ENCODE measurements around the gene ADAMTSL4. TPM values are rescaled to one million over a fixed set of nuclear protein-coding genes. Genes with fewer than 3 reads are reported as not detected.

ADAMTSL4 gene
- polyA plus RNA-seq, 1 experiment, result 8.6 TPM

DNA sequence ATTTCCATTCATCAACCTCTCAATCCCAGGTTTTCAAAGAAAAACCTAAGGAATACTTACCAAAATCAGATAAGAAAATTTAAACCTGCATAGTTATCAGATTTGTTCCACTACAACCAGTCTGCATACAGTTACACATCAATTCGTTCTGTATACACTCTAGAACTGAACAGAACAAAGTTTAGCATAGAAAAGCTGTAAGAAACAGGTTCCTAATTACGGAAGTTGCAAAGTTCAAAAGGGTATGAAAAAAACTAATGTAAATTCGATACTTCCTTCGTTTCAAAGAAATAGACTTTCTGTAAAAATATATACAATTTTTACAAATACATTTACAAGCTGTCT lies 27.1 kb downstream of the ADAMTSL4 start:
- no peak for DNase-seq (ENCODE audit: low read depth)
- Histone ChIP-seq H3K4me3 (ENCODE audit: low read depth, low read length) (peak overlapping the region; percentile 74), H3K36me3 (ENCODE audit: control insufficient read depth, insufficient read depth, low read length) (peaks cover 18% of the 10 kb centered on the region), H3K27me3 (ENCODE audit: control insufficient read depth, insufficient read depth, low read length) (no peaks in the 10 kb centered on the region)
- POLR2A ChIA-PET, result interaction anchor here (0.6 to 2.9 kb wide), 2 partner anchors 8 to 468 kb away, joined by 3 to 18 read pairs; no protein-coding TSS in a partner anchor
- TF ChIP-seq CTCF (IDR thresholded peaks at IDR 0.05; ENCODE audit: insufficient read depth, low read depth, low read length), result no peak
- CTCF ChIA-PET, result interaction anchor here (0.6 to 8.4 kb wide), 4 partner anchors 8 to 82 kb away, joined by 3 to 72 read pairs (median 4); no protein-coding TSS in a partner anchor

- Histone ChIP-seq H3K36me3 (ENCODE audit: control insufficient read depth, insufficient read depth, low read length) (peaks cover 17% of the 10 kb centered on the region), H3K4me3 (ENCODE audit: low read depth, low read length) (peak overlapping the region; percentile 74), H3K27me3 (ENCODE audit: control insufficient read depth, insufficient read depth, low read length) (no peaks in the 10 kb centered on the region)
- DNase-seq (ENCODE audit: low read depth), result no peak
- no peak for TF ChIP-seq CTCF (IDR thresholded peaks at IDR 0.05; ENCODE audit: insufficient read depth, low read depth, low read length)
- POLR2A ChIA-PET, result interaction anchor here (2.9 kb wide), 1 partner anchor 9 kb away, joined by 18 read pairs; no protein-coding TSS in a partner anchor
- CTCF ChIA-PET, result interaction anchor here (0.6 to 8.4 kb wide), 5 partner anchors 9 to 83 kb away, joined by 3 to 72 read pairs (median 4); no protein-coding TSS in a partner anchor
Measured at GRCh38 chr1:150576794-150577556, 27.8 kb downstream of the ADAMTSL4 start.

DNA sequence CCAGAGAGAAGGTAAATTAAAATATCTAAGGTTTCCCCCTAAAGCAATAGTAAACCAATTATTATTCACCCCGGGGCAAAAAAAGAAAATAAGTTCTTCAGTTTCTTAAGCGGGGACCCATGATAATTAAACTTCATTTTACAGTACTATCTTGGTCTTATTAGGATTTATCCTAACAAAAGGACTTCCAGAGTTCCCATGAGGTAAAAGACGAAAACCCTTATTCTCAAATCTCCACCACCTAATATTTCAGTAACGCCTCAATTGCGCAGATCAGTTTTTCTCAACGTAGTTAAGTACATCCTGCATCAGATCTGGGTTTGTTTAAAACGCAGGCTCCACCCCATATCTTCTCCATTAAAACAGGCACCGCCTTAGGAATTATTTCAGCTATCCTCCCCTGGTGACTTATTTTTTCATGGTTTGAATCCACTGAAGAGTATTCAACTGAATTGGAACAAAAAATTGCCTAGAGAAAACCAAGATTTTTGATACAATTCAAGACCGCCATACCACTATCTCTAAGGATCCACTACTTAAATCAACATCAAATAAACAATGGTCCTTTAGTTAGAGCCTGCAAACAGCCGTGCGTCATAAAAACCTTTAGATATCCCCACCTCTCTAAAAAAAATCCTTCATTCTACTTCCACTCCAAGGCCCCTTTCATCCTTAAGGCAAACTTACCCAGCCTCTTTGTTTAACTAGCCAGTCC lies 28.5 kb downstream of the ADAMTSL4 start:
- Histone ChIP-seq H3K27me3 (ENCODE audit: control insufficient read depth, insufficient read depth, low read length) (no peaks in the 10 kb centered on the region), H3K36me3 (ENCODE audit: control insufficient read depth, insufficient read depth, low read length) (peaks cover 17% of the 10 kb centered on the region), H3K4me3 (ENCODE audit: low read depth, low read length) (peak overlapping the region; percentile 74)
- TF ChIP-seq CTCF (IDR thresholded peaks at IDR 0.05; ENCODE audit: insufficient read depth, low read depth, low read length), result no peak
- POLR2A ChIA-PET, result interaction anchor here (0.6 to 2.9 kb wide), 4 partner anchors 10 to 246 kb away, joined by 3 to 22 read pairs (median 10); no protein-coding TSS in a partner anchor
- DNase-seq (ENCODE audit: low read depth), result no peak
- CTCF ChIA-PET, result interaction anchor here (0.8 to 8.4 kb wide), 2 partner anchors 10 to 17 kb away, joined by 3 to 72 read pairs; no protein-coding TSS in a partner anchor

- CTCF ChIA-PET, result interaction anchor here (0.5 to 8.4 kb wide), 7 partner anchors 15 to 505 kb away, joined by 3 to 72 read pairs (median 3); no protein-coding TSS in a partner anchor
- Histone ChIP-seq H3K27me3 (ENCODE audit: control insufficient read depth, insufficient read depth, low read length) (no peaks in the 10 kb centered on the region), H3K36me3 (ENCODE audit: control insufficient read depth, insufficient read depth, low read length) (peaks cover 12% of the 10 kb centered on the region), H3K4me3 (ENCODE audit: low read depth, low read length) (peak overlapping the region; percentile 74)
- no peak for TF ChIP-seq CTCF (IDR thresholded peaks at IDR 0.05; ENCODE audit: insufficient read depth, low read depth, low read length)
- peak; percentile 57 for DNase-seq (ENCODE audit: low read depth)
- POLR2A ChIA-PET, result interaction anchor here (0.6 to 2.9 kb wide), 7 partner anchors 10 to 246 kb away, joined by 3 to 22 read pairs (median 5); partner anchors contain the start of gene ENSA
Measured at GRCh38 chr1:150578272-150579109, 29.3 kb downstream of the ADAMTSL4 start.

Measured in BJ (cell line).